NB4 (cell line): ENCODE data around the gene DCC.

Experiments used
- DNase-seq: peaks from one replicate; pipeline ENCODE4 v3.0.0; 2010; ENCODE audit warnings: low read depth
- H3K4me3 ChIP-seq: one replicate; pipeline ENCODE4 v1.5.1; 2011; ENCODE audit warnings: mild to moderate bottlenecking, low read depth, low read length, moderate library complexity
- CTCF ChIP-seq: IDR thresholded peaks from one replicate; pipeline ENCODE4 v1.5.1; 2012; ENCODE audit warnings: low read depth, low read length
- MAX ChIP-seq: IDR thresholded peaks from 2 replicates; pipeline ENCODE4 v1.6.1; 2011; ENCODE audit warnings: low read depth, low read length
- MYC ChIP-seq: IDR thresholded peaks from 2 replicates; pipeline ENCODE4 v1.6.1; 2011; ENCODE audit warnings: low read depth, low read length
- POLR2A ChIP-seq: IDR thresholded peaks from 2 replicates; pipeline ENCODE4 v1.6.1; 2011; ENCODE audit warnings: mild to moderate bottlenecking; ENCODE audit not compliant: insufficient read length; ENCODE audit errors: extremely low read depth

Gene DCC

GRCh38 chr18:52723550-52723970, 383.6 kb downstream of the DCC start:
- H3K4me3 ChIP-seq = no peak overlapping the region
- DNase-seq = no peak
- no peak for TF ChIP-seq MYC
- TF ChIP-seq CTCF = no peak
- no peak for TF ChIP-seq MAX
- no peak for TF ChIP-seq POLR2A

- DNase-seq = no peak
- no peak overlapping the region for H3K4me3 ChIP-seq
- TF ChIP-seq CTCF (no peak), MAX (no peak), POLR2A (no peak), MYC (no peak)
Observed at GRCh38 chr18:52730972-52731619, 391.1 kb downstream of the DCC start.

- no peak for DNase-seq
- TF ChIP-seq MYC (no peak), MAX (no peak), POLR2A (no peak), CTCF (no peak)
- no peak overlapping the region for H3K4me3 ChIP-seq
Observed at GRCh38 chr18:52738946-52739345, 398.9 kb downstream of the DCC start.

- H3K4me3 ChIP-seq = no peak overlapping the region
- no peak for TF ChIP-seq CTCF
- TF ChIP-seq MAX = no peak
- TF ChIP-seq POLR2A = no peak
- no peak for DNase-seq
Observed at GRCh38 chr18:52746986-52747385, 407.0 kb downstream of the DCC start.

GRCh38 chr18:52747869-52748268, 407.9 kb downstream of the DCC start:
- no peak for DNase-seq
- TF ChIP-seq POLR2A (no peak), MYC (no peak), MAX (no peak), CTCF (no peak)
- H3K4me3 ChIP-seq = no peak overlapping the region

- TF ChIP-seq POLR2A (no peak), MAX (no peak), CTCF (no peak), MYC (no peak)
- no peak for DNase-seq
- H3K4me3 ChIP-seq = no peak overlapping the region
Observed at GRCh38 chr18:52748343-52748742, 408.3 kb downstream of the DCC start.
